HepG2 (cell line): ENCODE measurements around the gene KDM6B. TPM values are rescaled to one million over a fixed set of nuclear protein-coding genes. Genes with fewer than 3 reads are reported as not detected.

ENCODE experiments used
- ARNTL ChIP-seq: sonication (generic); formaldehyde crosslinking; IDR thresholded peaks from 2 replicates; pipeline ENCODE4 v1.4.0; 2020; ENCODE audit warnings: mild to moderate bottlenecking, missing genetic modification reagents
- CSRNP2 ChIP-seq: sonication (generic); formaldehyde crosslinking; conservative IDR thresholded peaks from 2 replicates; pipeline ENCODE4 v1.8.0; 2022; ENCODE audit warnings: low read depth, missing genetic modification reagents
- DNMT1 ChIP-seq: sonication (generic); formaldehyde crosslinking; IDR thresholded peaks from 2 replicates; pipeline ENCODE4 v1.5.1; 2020; ENCODE audit warnings: mild to moderate bottlenecking, missing genetic modification reagents
- ESRRA ChIP-seq: sonication (generic); formaldehyde crosslinking; IDR thresholded peaks from 2 replicates; pipeline ENCODE4 v1.5.1; 2020; ENCODE audit warnings: mild to moderate bottlenecking, low read depth, missing genetic modification reagents
- GFI1 ChIP-seq: sonication (generic); formaldehyde crosslinking; IDR thresholded peaks from 2 replicates; pipeline ENCODE4 v1.5.0; 2020; ENCODE audit warnings: missing genetic modification reagents, mild to moderate bottlenecking, borderline replicate concordance
- GLMP ChIP-seq: sonication (generic); formaldehyde crosslinking; IDR thresholded peaks from 2 replicates; pipeline ENCODE4 v1.9.0; 2021; ENCODE audit warnings: missing genetic modification reagents, mild to moderate bottlenecking, borderline replicate concordance
- HOXA3 ChIP-seq: sonication (generic); formaldehyde crosslinking; IDR thresholded peaks from 2 replicates; pipeline ENCODE4 v1.5.0; 2020; ENCODE audit warnings: missing genetic modification reagents
- NCOA1 ChIP-seq: sonication (generic); formaldehyde crosslinking; IDR thresholded peaks from 2 replicates; pipeline ENCODE4 v1.9.0; 2021; ENCODE audit warnings: missing genetic modification reagents
- NCOA5 ChIP-seq: sonication (generic); formaldehyde crosslinking; IDR thresholded peaks from 2 replicates; pipeline ENCODE4 v1.4.0; 2020; ENCODE audit warnings: missing genetic modification reagents
- NFRKB ChIP-seq: fragments of 450-650 bp; IDR thresholded peaks from 2 replicates; pipeline ENCODE4 v1.6.1; 2017
- PHF21A ChIP-seq: sonication (generic); formaldehyde crosslinking; IDR thresholded peaks from 2 replicates; pipeline ENCODE4 v1.5.0; 2020; ENCODE audit warnings: mild to moderate bottlenecking, missing genetic modification reagents
- PRDM15 ChIP-seq: sonication (generic); formaldehyde crosslinking; IDR thresholded peaks from 2 replicates; pipeline ENCODE4 v1.4.0; 2020; ENCODE audit warnings: missing genetic modification reagents
- PTBP1 ChIP-seq: fragments of 200-400 bp; formaldehyde crosslinking; IDR thresholded peaks from 2 replicates; pipeline ENCODE4 v1.6.1; 2018; ENCODE audit warnings: low read length, low read depth; ENCODE audit not compliant: poor library complexity, severe bottlenecking
- ZC3H13 ChIP-seq: sonication (generic); formaldehyde crosslinking; IDR thresholded peaks from 2 replicates; pipeline ENCODE4 v1.8.1; 2023; ENCODE audit warnings: mild to moderate bottlenecking, missing genetic modification reagents, moderate library complexity
- ZNF101 ChIP-seq: sonication (generic); formaldehyde crosslinking; IDR thresholded peaks from 2 replicates; pipeline ENCODE4 v1.4.0; 2020; ENCODE audit warnings: mild to moderate bottlenecking, low read depth, missing genetic modification reagents, borderline replicate concordance
- ZNF225 ChIP-seq: sonication (generic); formaldehyde crosslinking; IDR thresholded peaks from 2 replicates; pipeline ENCODE4 v1.4.0; 2020; ENCODE audit warnings: mild to moderate bottlenecking, missing genetic modification reagents
- ZNF260 ChIP-seq: sonication (generic); formaldehyde crosslinking; IDR thresholded peaks from 2 replicates; pipeline ENCODE4 v1.4.0; 2020; ENCODE audit warnings: missing genetic modification reagents, low read depth, mild to moderate bottlenecking, borderline replicate concordance
- ZNF468 ChIP-seq: sonication (generic); formaldehyde crosslinking; IDR thresholded peaks from 2 replicates; pipeline ENCODE4 v1.8.0; 2022; ENCODE audit warnings: mild to moderate bottlenecking, moderate library complexity, missing genetic modification reagents
- ZNF597 ChIP-seq: sonication (generic); formaldehyde crosslinking; IDR thresholded peaks from 2 replicates; pipeline ENCODE4 v1.5.0; 2020; ENCODE audit warnings: missing genetic modification reagents
- ZNF674 ChIP-seq: sonication (generic); formaldehyde crosslinking; IDR thresholded peaks from 2 replicates; pipeline ENCODE4 v1.5.0; 2020; ENCODE audit warnings: low read depth, mild to moderate bottlenecking, missing genetic modification reagents
- ZNF773 ChIP-seq: sonication (generic); formaldehyde crosslinking; IDR thresholded peaks from 2 replicates; pipeline ENCODE4 v1.4.0; 2020; ENCODE audit warnings: missing genetic modification reagents, borderline replicate concordance
- polyA plus RNA-seq, 8 experiments: library from polyadenylated mRNA; depleted of rRNA in 3 of 8; stranded (reverse) in 7 of 8; unstranded in 1 of 8; fragments of >200 nt; fragmentation: Illumina TruSeq in 4 of 8; extraction: Trizol in 4 of 8; gene quantifications; 2 replicates each; pipeline versions ENCODE4 v1.2.1 to v1.2.3, GENCODE V29; 2011 to 2016; ENCODE audit warnings: low read depth in 4 of 8, missing spikeins in 1 of 8, mixed read lengths in 1 of 8; ENCODE audit not compliant: insufficient read depth in 1 of 8
- total RNA-seq, 5 experiments: library from RNA; depleted of rRNA; stranded (reverse); fragments of >200 nt; fragmentation: Illumina TruSeq; extraction: Trizol; gene quantifications; 2 replicates each; pipeline ENCODE4 v1.2.3, GENCODE V29; 2016; ENCODE audit warnings: low read depth in 1 of 5

The KDM6B gene
- total and polyA plus RNA-seq, 2 of the 13 experiments (the other 11 are each of a cell fraction or from before 2014, with no cell fraction given) = 1.3 to 2.1 TPM

GRCh38 chr17:7835814-7836595 is 2.0 kb downstream of the KDM6B start (continued):
- TF ChIP-seq ZNF101 = peak; percentile 29; the same call in 1 of the 2 replicates
- no peak for TF ChIP-seq NCOA1 (CRISPR knock-in tag)
- TF ChIP-seq GLMP (CRISPR knock-in tag) = no peak
- no peak for TF ChIP-seq ZNF260 (CRISPR knock-in tag)
- TF ChIP-seq ARNTL (CRISPR knock-in tag) = peak; percentile 9; the same call in 1 of the 2 replicates
- no peak; the same call in 1 of the 2 replicates for TF ChIP-seq ZC3H13
- TF ChIP-seq ZNF597 (CRISPR knock-in tag) = no peak
- no peak for TF ChIP-seq HOXA3 (CRISPR knock-in tag)
- TF ChIP-seq PTBP1 = peak; percentile 54
- no peak for TF ChIP-seq DNMT1 (CRISPR knock-in tag)
- TF ChIP-seq ESRRA (CRISPR knock-in tag) = no peak
- TF ChIP-seq CSRNP2 = no peak
- no peak for TF ChIP-seq NCOA5 (CRISPR knock-in tag)
- TF ChIP-seq ZNF773 (CRISPR knock-in tag) = no peak
- no peak for TF ChIP-seq NFRKB
- TF ChIP-seq ZNF225 (CRISPR knock-in tag) = peak; percentile 57; the same call in 1 of the 2 replicates
- TF ChIP-seq GFI1 (CRISPR knock-in tag) = 0 out of 2 replicates have a peak, but pooled peaks have one; percentile 20
- TF ChIP-seq ZNF674 (CRISPR knock-in tag) = no peak
- TF ChIP-seq PHF21A (CRISPR knock-in tag) = no peak
- no peak; the same call in 1 of the 2 replicates for TF ChIP-seq ZNF468
- TF ChIP-seq PRDM15 (CRISPR knock-in tag) = no peak
